H7 (cell line): Measurements from ENCODE around the gene CRTAP. TPM values are rescaled to one million over a fixed set of nuclear protein-coding genes. Genes with fewer than 3 reads are reported as not detected.
"Not testable (repeated sequence)": the region's sequence is repeated elsewhere in the genome, so short reads cannot be mapped to it uniquely, and the experiment has no call there.

Experiments
- DNase-seq: peaks from one replicate; pipeline ENCODE4 v3.0.0; 2012
- H3K27me3 ChIP-seq: 2 replicates; pipeline ENCODE4 v1.6.0; 2011; ENCODE audit warnings: mild to moderate bottlenecking, low read length; ENCODE audit not compliant: control insufficient read depth, insufficient read depth
- H3K36me3 ChIP-seq: replicated peaks from 2 replicates; pipeline ENCODE4 v1.5.1; 2011; ENCODE audit warnings: low read length; ENCODE audit not compliant: control insufficient read depth, insufficient read depth
- H3K4me3 ChIP-seq: 2 replicates; pipeline ENCODE4 v1.5.1; 2011; ENCODE audit warnings: low read depth, mild to moderate bottlenecking, control low read depth, low read length, moderate library complexity; ENCODE audit not compliant: insufficient read depth
- total RNA-seq: library from RNA; depleted of rRNA; stranded (reverse); fragments of >200 nt; shearing (Covaris generic); gene quantifications from 2 replicates; pipeline ENCODE4 v1.2.3, GENCODE V29; 2014

CRTAP gene
- total RNA-seq, 1 experiment from 2014 or later = 159 TPM

GRCh38 chr3:33141006-33141405 lies 27.2 kb downstream of the CRTAP start:
- Histone ChIP-seq H3K36me3 (peaks cover 12% of the 10 kb centered on the region), H3K27me3 (no peaks in the 10 kb centered on the region), H3K4me3 (no peak overlapping the region)
- DNase-seq = no peak

GRCh38 chr3:33144433-33144832 lies 30.6 kb downstream of the CRTAP start:
- DNase-seq = peak; percentile 75
- H3K27me3 ChIP-seq = no peaks in the 10 kb centered on the region
- H3K4me3 ChIP-seq = no peak overlapping the region
- peaks cover 12% of the 10 kb centered on the region for H3K36me3 ChIP-seq

- Histone ChIP-seq H3K4me3 (no peak overlapping the region), H3K27me3 (no peaks in the 10 kb centered on the region), H3K36me3 (peaks cover 12% of the 10 kb centered on the region)
- DNase-seq = no peak
Measured at GRCh38 chr3:33145221-33145900, 31.5 kb downstream of the CRTAP start.

- Histone ChIP-seq H3K36me3 (peaks cover 12% of the 10 kb centered on the region), H3K4me3 (no peak overlapping the region), H3K27me3 (no peaks in the 10 kb centered on the region)
- no peak for DNase-seq
Measured at GRCh38 chr3:33145901-33146580, 32.2 kb downstream of the CRTAP start.

- Histone ChIP-seq H3K36me3 (peaks cover 10% of the 10 kb centered on the region), H3K27me3 (no peaks in the 10 kb centered on the region), H3K4me3 (no peak overlapping the region)
- DNase-seq = no peak
Measured at GRCh38 chr3:33146791-33147445, 33.1 kb downstream of the CRTAP start.

GRCh38 chr3:33149342-33149741 lies 35.5 kb downstream of the CRTAP start:
- H3K27me3 ChIP-seq = no peaks in the 10 kb centered on the region
- H3K36me3 ChIP-seq = peaks cover 5% of the 10 kb centered on the region
- DNase-seq = no peak
- no peak overlapping the region for H3K4me3 ChIP-seq

- no peak overlapping the region for H3K4me3 ChIP-seq
- DNase-seq = no peak
- H3K36me3 ChIP-seq = no peaks in the 10 kb centered on the region
- H3K27me3 ChIP-seq = no peaks in the 10 kb centered on the region
Measured at GRCh38 chr3:33152363-33153360, 38.8 kb downstream of the CRTAP start.

- no peak overlapping the region for H3K4me3 ChIP-seq
- no peaks in the 10 kb centered on the region for H3K36me3 ChIP-seq
- no peaks in the 10 kb centered on the region for H3K27me3 ChIP-seq
- DNase-seq = no peak
Measured at GRCh38 chr3:33153782-33154181, 40.0 kb downstream of the CRTAP start.

- H3K27me3 ChIP-seq = no peaks in the 10 kb centered on the region
- no peak for DNase-seq
- H3K4me3 ChIP-seq = no peak overlapping the region
- H3K36me3 ChIP-seq = no peaks in the 10 kb centered on the region
Measured at GRCh38 chr3:33155301-33155700, 41.5 kb downstream of the CRTAP start.

GRCh38 chr3:33159234-33159633 lies 45.4 kb downstream of the CRTAP start:
- H3K4me3 ChIP-seq = no peak overlapping the region
- no peaks in the 10 kb centered on the region for H3K36me3 ChIP-seq
- H3K27me3 ChIP-seq = no peaks in the 10 kb centered on the region
- no peak for DNase-seq

- H3K36me3 ChIP-seq = no peaks in the 10 kb centered on the region
- H3K4me3 ChIP-seq = no peak overlapping the region
- H3K27me3 ChIP-seq = no peaks in the 10 kb centered on the region
- DNase-seq = no peak
Measured at GRCh38 chr3:33159981-33160380, 46.2 kb downstream of the CRTAP start.

GRCh38 chr3:33162621-33163020 lies 48.8 kb downstream of the CRTAP start:
- not testable (repeated sequence) for H3K4me3 ChIP-seq, H3K36me3 ChIP-seq, DNase-seq, H3K27me3 ChIP-seq

- H3K36me3 ChIP-seq = no peaks in the 10 kb centered on the region
- H3K4me3 ChIP-seq = no peak overlapping the region
- no peaks in the 10 kb centered on the region for H3K27me3 ChIP-seq
- DNase-seq = no peak
Measured at GRCh38 chr3:33165372-33165771, 51.6 kb downstream of the CRTAP start.

- Histone ChIP-seq H3K27me3 (no peaks in the 10 kb centered on the region), H3K36me3 (no peaks in the 10 kb centered on the region), H3K4me3 (no peak overlapping the region)
- DNase-seq = no peak
Measured at GRCh38 chr3:33166095-33166494, 52.3 kb downstream of the CRTAP start.
